ENCODE data around the gene DYSF.

DYSF gene

DNA sequence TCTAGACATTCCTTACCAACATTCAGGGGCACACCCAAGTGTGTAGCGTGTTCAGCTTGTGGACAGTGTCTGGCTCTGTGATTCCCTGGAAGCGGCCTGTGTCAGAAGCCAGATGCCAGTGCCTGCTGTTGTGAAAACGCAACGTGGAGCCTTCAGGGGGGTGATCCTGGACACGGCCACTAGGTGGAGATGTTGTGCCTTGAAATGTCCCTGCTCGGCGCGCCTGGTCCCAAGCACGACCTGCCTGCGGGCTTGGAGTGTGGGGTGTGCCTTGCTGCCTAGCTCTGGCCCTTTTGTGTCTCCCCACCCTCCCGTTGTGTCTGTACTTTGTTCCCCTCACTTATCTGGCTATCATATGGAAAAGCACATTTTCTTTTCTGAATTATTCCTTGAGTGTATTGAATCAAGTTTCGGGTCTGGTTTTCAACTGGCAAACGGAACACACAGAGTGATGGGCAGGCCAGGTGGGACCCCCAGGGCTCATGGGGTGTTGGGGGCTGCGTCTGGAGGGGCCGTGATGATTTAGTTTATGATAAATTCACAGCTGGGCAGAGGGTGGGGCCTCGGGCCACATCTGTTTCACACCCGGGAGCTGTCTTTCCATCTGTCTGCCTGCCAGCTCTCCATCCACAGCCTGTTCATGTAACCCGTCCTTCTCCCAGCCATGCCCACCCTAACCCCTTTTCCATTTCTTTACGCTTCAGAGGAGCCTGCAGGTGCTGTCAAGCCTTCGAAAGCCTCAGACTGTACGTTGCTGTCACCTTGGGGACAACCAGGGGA lies 95.5 kb downstream of the DYSF start:
- in situ Hi-C loops (cut with HindIII; ENCODE audit: low sequenced_read_pairs) = no loop called here

DNA sequence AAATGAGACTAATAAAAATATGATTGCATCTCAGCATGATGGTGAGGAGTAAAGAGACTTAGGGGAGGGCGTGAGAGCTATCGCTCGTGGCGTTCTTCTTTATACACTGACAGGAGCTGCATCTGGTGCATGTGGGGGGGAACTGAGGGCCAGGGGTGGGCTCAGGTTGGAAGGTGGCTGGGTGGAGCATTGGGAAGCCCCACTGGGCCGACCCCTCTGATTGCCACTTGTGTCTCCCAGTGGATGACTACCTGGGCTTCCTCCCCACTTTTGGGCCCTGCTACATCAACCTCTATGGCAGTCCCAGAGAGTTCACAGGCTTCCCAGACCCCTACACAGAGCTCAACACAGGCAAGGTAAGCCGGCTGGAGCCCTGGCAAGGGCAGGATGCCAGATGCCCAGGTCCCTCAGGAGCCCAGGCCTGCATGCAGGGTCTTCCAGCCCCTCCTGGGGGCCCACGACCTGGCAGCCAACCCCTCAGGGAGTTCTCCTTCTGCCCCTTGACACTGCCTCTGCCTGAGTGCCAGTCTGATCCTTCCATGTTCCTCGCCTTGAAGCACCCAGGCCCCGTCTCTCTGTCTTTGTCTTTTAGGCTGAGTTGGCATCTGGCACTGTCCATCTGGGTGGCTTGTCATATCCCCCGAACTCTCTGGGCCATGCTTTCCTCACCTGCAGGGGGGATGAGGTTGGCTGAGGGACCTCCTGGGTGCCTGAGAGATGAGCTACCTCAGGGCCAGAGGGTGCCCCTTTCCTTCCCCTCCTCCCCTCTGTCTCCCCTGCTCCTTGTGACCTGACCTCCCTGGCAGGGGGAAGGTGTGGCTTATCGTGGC lies 97.7 kb downstream of the DYSF start:
- in situ Hi-C loops (cut with HindIII; ENCODE audit: low sequenced_read_pairs) = no loop called here

GRCh38 chr2:71551631-71551915 lies 98.2 kb downstream of the DYSF start:
- in situ Hi-C loops (cut with HindIII; ENCODE audit: low sequenced_read_pairs) = no loop called here

GRCh38 chr2:71552356-71552755 lies 99.0 kb downstream of the DYSF start:
- in situ Hi-C loops (cut with HindIII; ENCODE audit: low sequenced_read_pairs) = no loop called here

GRCh38 chr2:71552861-71553301 lies 99.5 kb downstream of the DYSF start:
- in situ Hi-C loops (cut with HindIII; ENCODE audit: low sequenced_read_pairs) = no loop called here

DNA sequence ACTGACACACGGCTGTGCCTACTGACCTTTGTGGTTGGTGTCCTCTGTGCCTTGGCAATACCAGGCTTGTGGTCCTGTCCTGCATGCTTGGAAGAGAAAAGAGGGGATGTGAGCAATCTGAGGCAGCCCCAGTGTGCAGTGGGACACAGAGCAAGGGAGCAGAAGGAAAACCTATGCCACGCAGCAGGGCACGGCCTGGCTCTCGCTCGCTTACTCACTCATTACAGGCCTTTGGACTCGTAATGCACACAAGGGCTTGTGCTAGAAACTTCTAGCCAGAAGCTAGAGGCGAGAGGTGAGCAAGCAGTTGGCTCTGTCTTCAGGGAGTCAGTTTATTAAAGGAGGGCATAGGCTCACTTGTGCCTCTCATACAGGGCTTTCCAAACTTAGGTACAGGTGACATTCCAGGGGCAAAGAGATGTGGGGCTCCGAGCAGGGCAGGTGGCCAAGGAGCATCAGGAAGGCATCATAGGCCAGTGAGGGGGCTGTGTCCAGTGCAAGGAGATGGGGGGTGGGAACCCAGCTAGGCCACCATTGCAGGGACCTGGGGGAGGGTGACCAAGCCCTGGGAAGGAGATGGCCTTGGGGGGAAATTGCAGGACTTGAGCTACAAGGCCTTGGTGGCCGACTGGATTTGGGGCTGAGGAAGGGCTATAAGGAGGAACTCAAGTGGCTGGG lies 100.8 kb downstream of the DYSF start:
- in situ Hi-C loops (cut with HindIII; ENCODE audit: low sequenced_read_pairs) = no loop called here

GRCh38 chr2:71554706-71555056 lies 101.3 kb downstream of the DYSF start:
- in situ Hi-C loops (cut with HindIII; ENCODE audit: low sequenced_read_pairs) = loop anchor here (5.0 kb wide), 1 partner anchor 78 kb away; no protein-coding TSS in a partner anchor

GRCh38 chr2:71555798-71556454 lies 102.6 kb downstream of the DYSF start:
- in situ Hi-C loops (cut with HindIII; ENCODE audit: low sequenced_read_pairs) = loop anchor here (5.0 kb wide), 1 partner anchor 76 kb away; no protein-coding TSS in a partner anchor

DNA sequence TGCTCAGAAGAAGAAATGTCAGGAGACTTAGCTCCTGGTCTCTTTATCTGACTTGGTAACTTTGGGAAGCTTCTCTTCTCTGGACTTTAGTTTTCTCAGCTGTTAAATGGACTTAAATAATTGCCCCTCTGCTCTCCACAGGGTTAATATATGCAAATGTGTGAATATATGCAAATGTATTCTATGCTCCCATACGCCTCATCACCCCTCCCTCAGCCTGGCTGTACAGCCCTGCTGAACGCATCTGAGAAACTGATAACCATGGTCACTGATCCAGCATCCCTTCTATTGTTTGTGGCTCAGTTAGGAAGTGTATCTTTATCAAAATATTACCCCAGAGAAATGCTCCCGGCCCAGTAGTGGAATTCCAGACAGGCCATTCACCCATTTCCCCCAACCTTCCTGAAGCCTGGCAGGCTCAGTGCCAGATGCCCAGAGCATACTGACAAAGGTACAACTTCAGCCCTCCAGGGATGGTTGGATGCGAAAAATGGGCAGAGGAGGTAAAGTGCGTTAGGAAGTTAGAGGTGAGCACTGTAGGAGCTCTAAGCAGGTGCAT lies 103.4 kb downstream of the DYSF start:
- in situ Hi-C loops (cut with HindIII; ENCODE audit: low sequenced_read_pairs) = loop anchor here (5.0 kb wide), 1 partner anchor 76 kb away; no protein-coding TSS in a partner anchor

DNA sequence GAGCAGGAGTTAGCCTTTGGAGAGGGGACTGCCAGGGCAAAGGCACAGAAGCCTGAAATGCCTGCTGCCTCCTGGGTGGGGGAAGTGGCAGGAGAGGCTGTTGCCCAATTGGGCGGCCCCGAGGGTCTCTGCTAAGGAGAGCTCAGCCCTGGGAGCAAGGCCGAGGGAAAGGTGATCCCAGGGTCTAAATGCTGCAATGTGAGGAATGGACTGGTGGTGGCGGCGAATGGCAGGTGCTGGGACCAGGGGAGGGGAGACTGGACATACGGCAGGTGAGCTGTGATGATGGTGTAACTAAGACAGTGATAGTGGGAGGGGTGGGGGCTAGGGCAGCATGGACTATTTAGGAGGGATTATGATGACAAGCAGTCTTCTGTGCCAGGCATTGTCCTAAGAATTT lies 104.0 kb downstream of the DYSF start:
- in situ Hi-C loops (cut with HindIII; ENCODE audit: low sequenced_read_pairs) = loop anchor here (5.0 kb wide), 1 partner anchor 75 kb away; no protein-coding TSS in a partner anchor

DNA sequence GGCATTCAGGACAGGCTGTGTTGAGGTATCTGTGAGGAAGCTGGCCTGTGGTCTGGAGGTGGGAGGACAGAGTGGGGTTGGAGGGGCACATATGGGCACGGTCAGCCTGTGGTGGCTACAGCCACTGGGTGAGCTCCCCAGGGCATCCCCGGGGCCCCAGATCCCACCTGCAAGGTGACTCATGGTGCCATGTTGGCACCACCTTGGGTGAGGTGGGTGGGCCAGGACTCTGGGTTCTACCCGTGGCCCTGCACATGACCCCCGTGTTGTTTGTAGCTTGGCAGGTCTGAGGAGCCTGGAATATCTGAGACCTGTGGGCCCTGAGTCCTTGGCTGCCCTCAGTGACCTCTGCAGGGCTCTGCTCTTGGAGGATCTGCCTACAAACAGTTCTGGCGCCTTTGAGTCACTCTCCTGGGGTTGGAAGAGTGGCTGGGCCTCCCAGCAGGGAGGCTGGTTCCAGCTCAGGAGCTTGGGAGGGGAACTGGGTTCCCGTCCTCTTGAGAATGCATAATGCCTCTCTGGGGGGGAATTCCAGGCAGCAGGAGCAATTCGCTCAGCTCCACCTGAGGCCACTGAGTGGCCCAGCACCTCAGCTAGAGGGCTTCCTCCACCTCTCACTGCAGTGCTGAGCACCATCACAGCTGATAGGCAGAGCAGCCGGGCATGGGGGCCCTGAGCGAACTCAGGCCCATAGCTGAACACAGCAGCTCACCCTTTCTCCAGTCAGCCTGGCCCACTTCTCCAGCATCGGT lies 105.1 kb downstream of the DYSF start:
- in situ Hi-C loops (cut with HindIII; ENCODE audit: low sequenced_read_pairs) = loop anchor here (5.0 kb wide), 1 partner anchor 74 kb away; no protein-coding TSS in a partner anchor

DNA sequence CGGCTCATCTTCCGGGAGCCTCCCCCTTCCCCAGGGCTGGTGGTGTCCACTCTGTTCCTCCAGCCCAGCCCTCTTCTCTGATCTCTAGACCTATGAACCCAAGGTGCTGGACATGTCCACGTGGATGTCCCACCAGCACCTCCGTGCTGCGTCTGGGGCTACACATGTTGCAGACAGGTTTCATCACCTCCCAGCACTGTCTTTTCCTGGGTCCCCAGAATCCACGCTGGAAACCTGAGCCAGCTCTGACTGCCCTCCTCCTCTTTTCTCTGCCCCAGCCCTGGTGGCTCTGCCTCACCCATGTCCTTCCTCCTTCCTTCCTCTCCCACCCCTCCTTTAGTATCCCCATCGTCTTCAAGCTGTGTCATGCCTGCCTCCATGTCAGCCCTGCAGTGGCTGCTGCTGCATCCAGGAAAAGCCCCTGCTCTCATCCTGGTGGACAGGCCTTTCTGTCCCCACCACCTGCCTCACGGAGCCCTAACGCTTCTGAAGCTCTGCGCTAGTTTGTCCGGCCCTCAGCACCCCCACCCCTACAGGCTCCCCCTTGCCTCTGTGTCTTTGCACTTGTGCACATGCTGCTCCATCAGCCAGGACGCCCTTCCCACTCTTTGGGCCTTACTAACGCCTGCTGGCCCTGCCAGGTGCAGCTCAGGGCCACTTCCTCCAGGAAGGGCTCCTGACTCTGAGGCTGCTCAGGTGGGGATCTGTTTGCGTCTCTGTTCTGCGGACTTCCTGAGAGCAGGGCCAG lies 105.9 kb downstream of the DYSF start:
- in situ Hi-C loops (cut with HindIII; ENCODE audit: low sequenced_read_pairs) = loop anchor here (5.0 kb wide), 1 partner anchor 73 kb away; no protein-coding TSS in a partner anchor

DNA sequence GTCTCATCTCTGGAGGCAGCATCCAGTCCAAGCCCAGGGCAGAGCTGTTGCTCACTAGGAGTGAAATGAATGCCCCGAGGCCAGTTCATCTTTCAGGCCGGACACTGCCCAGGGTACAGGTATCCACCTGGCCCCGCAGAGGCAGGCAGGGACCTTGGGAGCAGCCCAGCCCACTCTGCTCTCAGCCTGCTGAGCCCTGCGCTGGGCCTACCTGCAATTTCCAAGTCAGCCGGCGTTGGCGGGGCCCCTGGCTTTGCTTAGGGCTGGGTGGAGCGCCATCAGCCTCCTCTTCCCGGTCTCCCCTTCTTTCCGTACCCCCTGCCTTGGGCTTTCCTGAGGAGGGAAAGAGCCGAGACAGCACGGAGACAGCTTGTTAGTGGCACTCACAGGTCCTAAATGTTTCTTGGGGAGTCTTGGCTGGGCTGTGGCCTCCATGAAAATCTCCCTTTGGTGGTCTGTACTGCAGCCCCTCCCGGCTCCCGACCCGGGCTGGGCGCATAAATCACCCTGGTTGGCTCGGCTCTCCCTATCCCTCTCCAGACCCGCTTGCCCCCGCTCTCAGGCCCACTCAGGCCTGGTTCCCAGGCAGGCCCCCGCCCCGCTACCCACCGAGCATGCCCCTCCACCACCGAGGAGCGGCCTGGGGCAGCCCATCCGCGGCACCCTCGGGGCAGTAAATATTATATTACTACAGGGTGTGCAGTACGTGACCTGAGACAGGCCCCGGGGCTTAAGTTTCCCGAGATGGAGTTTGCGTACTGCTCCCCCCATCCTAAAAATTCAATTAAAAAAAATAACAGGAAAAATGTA lies 106.7 kb downstream of the DYSF start:
- in situ Hi-C loops (cut with HindIII; ENCODE audit: low sequenced_read_pairs) = loop anchor here (5.0 kb wide), 1 partner anchor 72 kb away; no protein-coding TSS in a partner anchor

DNA sequence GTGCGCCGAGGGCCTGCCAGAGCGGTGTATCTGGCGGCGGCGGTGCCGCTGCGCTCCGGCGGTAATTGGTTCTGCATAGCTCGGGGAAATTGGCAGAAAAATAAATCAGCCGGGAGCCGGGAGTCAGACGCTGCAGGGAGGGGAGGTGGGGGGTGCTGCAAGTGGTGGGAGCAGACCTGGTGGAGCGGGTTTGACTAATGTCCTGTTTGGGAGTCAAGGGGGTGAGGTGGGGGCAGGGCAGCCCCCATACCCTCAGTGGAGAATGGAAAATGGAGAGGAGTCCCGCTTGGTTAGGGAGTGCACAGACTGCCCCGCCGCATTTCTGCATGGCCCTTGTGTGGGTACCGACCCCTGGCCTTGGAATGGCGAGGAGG lies 107.3 kb downstream of the DYSF start:
- in situ Hi-C loops (cut with HindIII; ENCODE audit: low sequenced_read_pairs) = no loop called here

DNA sequence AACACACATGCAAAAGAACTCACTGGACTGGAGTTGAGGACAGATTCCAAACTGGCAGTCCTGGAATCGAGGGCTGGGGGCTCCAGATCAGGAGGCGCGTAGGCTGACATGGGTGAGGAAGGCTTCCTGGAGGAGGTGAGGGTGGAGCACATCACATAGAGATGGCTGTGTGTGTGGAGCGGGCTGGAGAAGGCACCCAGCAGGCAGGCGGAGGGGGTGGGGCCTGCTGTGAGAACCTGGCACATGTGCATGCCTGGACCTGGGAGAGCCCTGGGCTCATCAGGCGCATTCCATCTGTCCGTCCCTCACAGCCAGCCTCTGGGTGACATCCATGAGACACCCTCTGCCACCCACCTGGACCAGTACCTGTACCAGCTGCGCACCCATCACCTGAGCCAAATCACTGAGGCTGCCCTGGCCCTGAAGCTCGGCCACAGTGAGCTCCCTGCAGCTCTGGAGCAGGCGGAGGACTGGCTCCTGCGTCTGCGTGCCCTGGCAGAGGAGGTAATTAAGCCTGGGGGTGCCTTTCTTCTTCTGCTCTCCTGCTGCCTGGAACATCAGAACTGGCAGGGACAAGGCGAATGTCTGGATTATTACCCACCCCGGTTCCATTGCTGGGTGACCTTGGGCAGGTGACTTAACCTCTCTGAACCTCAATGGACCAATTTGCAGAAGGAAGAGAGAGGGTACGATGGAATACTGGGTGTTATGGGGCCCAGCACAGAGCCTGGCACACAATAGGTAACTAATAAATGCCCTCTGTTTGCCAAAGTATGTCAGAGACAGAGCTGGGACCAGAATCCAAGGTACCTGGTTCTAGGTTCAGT lies 108.3 kb downstream of the DYSF start:
- in situ Hi-C loops (cut with HindIII; ENCODE audit: low sequenced_read_pairs) = no loop called here

DNA sequence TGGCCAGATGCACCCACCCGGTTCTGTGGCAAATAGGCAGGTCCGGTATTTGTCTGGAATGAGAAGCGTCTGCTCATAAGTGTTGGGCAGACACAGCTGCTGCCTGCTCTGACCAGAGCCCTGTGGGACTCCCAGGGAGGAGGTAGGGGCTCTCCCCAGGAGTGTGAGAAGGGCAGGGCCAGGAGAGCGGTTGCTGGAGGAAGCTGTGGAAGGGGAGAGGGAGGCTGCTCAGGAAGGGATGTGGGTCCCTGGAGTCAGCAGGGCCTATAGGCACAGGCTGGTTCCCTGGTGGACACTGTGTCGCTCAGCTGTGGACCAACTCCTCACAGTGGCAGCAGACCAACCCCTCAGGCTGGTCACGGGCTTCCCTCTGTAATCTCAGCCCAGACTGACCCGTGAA lies 109.2 kb downstream of the DYSF start:
- in situ Hi-C loops (cut with HindIII; ENCODE audit: low sequenced_read_pairs) = no loop called here

DNA sequence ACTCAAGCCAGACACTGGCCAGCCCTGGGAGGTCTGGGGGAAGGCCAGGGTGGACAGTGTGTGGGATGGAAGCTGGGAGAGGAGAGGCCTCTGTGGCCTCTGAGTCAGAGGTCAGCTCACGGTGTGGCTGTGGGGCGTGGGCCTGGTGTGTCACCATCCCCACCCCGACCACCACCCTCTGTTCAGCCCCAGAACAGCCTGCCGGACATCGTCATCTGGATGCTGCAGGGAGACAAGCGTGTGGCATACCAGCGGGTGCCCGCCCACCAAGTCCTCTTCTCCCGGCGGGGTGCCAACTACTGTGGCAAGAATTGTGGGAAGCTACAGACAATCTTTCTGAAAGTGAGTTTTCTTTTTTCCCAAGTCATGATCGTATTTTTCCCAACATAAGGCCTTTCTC lies 110.5 kb downstream of the DYSF start:
- in situ Hi-C loops (cut with HindIII; ENCODE audit: low sequenced_read_pairs) = no loop called here
